Measurements from ENCODE around the gene GAS7.

GAS7 gene

GRCh38 chr17:10198509-10199249, at the start of gene GAS7:
TSS of gene GAS7 (minus strand) at chr17:10198606.
- no peak for DNase-seq

- DNase-seq, result no peak
These were observed 49.4 kb upstream of the GAS7 start for GRCh38 chr17:10247810-10248209.

GRCh38 chr17:10243883-10244844, 45.8 kb upstream of the GAS7 start:
- no peak for DNase-seq

GRCh38 chr17:10241781-10242180, 43.4 kb upstream of the GAS7 start:
- no peak for DNase-seq

- DNase-seq, result no peak
These were observed 40.3 kb upstream of the GAS7 start for GRCh38 chr17:10238661-10239060.

GRCh38 chr17:10234033-10234432, 35.6 kb upstream of the GAS7 start:
- no peak for DNase-seq

GRCh38 chr17:10233161-10233560, 34.8 kb upstream of the GAS7 start:
- DNase-seq, result no peak

- DNase-seq, result no peak
These were observed 30.8 kb upstream of the GAS7 start for GRCh38 chr17:10229181-10229580.

GRCh38 chr17:10226930-10227695, 28.7 kb upstream of the GAS7 start:
- DNase-seq, result peak; percentile 47

- DNase-seq, result no peak
These were observed 26.3 kb upstream of the GAS7 start for GRCh38 chr17:10224582-10225195.

- no peak for DNase-seq
These were observed 20.8 kb upstream of the GAS7 start for GRCh38 chr17:10219193-10219592.

- DNase-seq, result peak; percentile 12
These were observed 19.5 kb upstream of the GAS7 start for GRCh38 chr17:10217916-10218315.

- DNase-seq, result no peak
These were observed 18.0 kb upstream of the GAS7 start for GRCh38 chr17:10216213-10216938.

GRCh38 chr17:10215286-10215685, 16.9 kb upstream of the GAS7 start:
- DNase-seq, result no peak

GRCh38 chr17:10211666-10212065, 13.3 kb upstream of the GAS7 start:
- DNase-seq, result no peak

GRCh38 chr17:10210151-10210574, 11.8 kb upstream of the GAS7 start:
- DNase-seq, result no peak

- DNase-seq, result no peak
These were observed 10.3 kb upstream of the GAS7 start for GRCh38 chr17:10208604-10209193.

GRCh38 chr17:10207153-10207552, 8.7 kb upstream of the GAS7 start:
- no peak for DNase-seq

GRCh38 chr17:10205549-10206185, 7.3 kb upstream of the GAS7 start:
- peak; percentile 15 for DNase-seq

GRCh38 chr17:10201680-10202079, 3.3 kb upstream of the GAS7 start:
- no peak for DNase-seq

GRCh38 chr17:10200645-10201044, 2.2 kb upstream of the GAS7 start:
- no peak for DNase-seq

Measured in RPMI8226 (cell line).